ENCODE data around the gene ARL10.

The ARL10 gene

DNA sequence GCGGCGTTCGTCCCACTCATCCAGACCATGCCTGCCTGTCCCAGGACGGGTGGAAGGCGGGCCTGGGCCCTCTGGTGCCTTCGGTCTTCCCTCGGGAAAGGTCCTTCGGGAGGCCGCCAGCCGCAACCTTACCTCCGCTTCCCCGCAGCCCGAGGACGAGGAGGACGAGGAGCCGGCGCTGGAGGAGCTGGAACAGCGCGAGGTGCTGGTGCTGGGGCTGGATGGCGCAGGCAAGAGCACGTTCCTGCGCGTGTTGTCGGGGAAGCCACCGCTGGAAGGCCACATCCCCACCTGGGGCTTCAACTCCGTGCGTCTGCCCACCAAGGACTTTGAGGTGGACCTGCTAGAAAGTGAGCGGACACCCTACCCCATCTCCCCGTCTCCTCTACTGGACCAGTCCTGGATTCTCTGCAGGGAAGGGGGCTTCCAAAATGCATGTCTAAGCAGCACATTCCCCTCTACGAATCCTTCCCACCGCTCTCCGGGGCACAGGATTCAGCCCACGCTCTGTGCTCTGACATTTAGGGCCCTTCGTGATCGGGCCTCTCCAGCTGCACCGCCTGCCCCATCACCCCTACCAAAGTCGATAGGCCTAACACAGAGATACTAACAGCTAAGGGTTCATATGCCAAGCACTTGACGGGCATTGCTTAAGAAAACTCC is 1.1 kb downstream of the ARL10 start:
- TF ChIP-seq, protein P1, sequence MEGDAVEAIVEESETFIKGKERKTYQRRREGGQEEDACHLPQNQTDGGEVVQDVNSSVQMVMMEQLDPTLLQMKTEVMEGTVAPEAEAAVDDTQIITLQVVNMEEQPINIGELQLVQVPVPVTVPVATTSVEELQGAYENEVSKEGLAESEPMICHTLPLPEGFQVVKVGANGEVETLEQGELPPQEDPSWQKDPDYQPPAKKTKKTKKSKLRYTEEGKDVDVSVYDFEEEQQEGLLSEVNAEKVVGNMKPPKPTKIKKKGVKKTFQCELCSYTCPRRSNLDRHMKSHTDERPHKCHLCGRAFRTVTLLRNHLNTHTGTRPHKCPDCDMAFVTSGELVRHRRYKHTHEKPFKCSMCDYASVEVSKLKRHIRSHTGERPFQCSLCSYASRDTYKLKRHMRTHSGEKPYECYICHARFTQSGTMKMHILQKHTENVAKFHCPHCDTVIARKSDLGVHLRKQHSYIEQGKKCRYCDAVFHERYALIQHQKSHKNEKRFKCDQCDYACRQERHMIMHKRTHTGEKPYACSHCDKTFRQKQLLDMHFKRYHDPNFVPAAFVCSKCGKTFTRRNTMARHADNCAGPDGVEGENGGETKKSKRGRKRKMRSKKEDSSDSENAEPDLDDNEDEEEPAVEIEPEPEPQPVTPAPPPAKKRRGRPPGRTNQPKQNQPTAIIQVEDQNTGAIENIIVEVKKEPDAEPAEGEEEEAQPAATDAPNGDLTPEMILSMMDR (IDR thresholded peaks at IDR 0.05): no peak

- TF ChIP-seq, protein P1 (IDR thresholded peaks at IDR 0.05): no peak
These were observed 3.4 kb downstream of the ARL10 start for GRCh38 chr5:176368726-176369125.

DNA sequence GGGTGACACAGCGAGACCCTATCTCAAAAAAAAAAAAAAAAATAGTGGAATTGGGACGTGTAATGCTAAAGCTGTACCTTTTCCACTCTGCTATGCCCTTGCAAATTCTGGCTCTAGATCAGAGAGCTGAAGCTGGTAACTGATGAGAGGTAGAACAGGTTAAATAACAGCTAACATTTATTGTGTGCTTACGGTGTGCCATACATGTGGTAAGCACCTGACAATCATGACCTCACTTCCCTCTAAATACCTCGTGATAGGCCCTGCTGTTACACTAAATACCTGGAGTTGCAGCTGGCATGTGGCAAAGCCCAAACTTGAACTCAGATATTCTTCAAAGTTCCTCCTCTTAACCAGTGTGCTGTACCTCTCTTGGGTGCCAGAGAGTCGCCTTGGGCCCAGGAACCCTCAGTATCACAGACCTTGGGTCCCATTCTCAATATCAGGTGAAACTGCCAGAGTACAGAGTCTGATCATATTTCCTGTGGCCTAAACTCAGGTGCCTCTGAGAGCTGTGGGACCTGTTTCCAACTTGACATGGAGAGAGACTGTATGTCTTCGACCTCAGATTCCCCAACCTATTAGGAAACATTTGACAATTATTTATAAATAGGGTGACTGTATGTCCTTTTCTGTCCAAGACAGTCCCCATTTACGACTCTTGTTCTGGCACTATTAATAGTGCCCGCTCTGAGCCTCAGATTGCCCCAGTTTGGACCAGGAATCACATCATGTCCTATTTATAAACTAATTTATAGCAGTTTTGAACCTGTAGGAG is 4.8 kb downstream of the ARL10 start:
- TF ChIP-seq, protein P1 (IDR thresholded peaks at IDR 0.05): no peak

DNA sequence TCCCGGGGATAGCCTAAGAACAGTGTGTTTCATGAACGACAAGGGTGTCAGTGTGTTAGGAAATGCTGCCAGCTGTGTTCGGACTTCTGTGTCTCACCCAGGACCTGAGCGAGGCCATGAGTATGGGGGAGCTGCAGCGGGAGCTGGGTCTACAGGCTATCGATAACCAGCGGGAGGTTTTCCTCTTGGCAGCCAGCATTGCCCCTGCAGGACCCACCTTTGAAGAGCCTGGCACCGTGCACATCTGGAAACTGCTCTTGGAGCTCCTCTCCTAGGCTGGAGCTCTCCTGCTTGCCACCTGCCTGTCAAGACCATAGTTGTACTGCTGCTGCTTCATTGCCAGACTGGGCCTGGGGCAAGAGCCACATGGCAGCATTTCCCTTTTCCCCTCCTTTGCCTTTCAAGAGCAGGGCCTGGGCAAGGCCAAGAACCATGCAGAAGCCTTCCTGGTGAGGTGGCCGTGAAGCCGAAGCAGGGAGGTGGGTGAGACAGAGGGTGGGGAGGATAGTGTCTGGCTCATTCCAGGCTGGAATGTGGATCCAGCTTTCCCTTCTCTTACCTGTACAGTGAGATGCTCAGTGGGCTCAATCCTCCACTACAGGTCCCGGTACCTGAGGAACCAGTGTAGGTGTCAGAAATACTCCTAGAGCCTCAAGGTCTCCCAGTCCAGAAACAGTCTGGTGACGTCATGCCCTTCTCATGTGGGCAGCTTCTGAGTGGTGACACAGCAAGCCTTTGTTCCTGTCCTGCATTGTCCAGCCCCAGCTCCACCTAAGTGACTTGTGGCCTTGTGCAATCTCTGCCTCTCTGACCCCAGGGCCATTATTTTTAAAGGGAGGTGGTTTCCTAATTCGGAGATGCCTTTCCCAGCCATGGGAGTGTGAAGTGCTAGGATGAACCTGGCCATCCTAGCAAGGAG is 6.6 kb downstream of the ARL10 start:
- TF ChIP-seq, protein P1 (IDR thresholded peaks at IDR 0.05): no peak

GRCh38 chr5:176373100-176373818 is 8.0 kb downstream of the ARL10 start:
- TF ChIP-seq, protein P1 (IDR thresholded peaks at IDR 0.05): no peak

DNA sequence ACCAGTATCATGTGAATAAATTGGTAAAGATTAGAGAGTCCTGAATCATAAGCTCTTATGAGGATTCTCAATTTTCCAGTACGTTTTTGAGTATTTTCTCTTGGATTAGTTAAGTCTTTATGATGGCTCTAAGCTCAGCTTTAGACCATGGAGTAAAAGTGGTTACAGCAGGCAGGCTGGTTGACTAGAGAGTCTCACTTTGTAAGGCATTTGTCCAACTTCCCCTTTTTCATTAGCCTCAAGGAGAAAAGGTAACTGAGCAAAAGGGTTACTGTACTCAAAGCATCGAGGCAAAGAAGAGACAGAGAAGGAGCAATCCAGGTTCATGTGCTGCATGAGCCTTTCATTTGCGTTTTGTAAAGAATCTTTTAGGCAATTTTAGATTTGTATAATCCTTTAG is 14.6 kb downstream of the ARL10 start:
- TF ChIP-seq, protein P1 (IDR thresholded peaks at IDR 0.05): no peak

DNA sequence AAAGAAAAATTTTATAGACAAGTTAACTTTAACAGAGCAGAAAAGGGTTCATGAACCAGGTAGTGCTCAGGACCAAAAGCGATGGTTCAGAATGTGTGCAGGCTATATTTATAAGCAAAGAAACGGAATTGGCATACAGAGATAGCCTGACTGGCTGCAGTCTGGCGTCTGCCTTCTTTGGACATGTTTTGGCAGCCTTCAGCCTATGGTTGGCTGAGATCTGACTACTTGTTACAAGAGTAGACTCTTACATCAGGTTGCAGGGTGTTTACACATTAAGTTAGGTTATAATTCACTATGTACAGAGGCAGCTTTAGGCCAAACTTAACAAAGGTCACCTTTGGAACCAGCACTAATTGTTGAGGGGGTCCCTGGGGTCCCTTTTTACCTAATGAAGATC is 16.1 kb downstream of the ARL10 start:
- TF ChIP-seq, protein P1 (IDR thresholded peaks at IDR 0.05): no peak
